HG02973 (cell line): ENCODE results near the gene GPR55.

Experiments
- ATAC-seq: cut with Tn5 transposase; IDR thresholded peaks from one replicate; pipeline ENCODE4 v1.9.1; 2021; ENCODE audit warnings: moderate library complexity; ENCODE audit not compliant: unreplicated experiment

Gene GPR55

DNA sequence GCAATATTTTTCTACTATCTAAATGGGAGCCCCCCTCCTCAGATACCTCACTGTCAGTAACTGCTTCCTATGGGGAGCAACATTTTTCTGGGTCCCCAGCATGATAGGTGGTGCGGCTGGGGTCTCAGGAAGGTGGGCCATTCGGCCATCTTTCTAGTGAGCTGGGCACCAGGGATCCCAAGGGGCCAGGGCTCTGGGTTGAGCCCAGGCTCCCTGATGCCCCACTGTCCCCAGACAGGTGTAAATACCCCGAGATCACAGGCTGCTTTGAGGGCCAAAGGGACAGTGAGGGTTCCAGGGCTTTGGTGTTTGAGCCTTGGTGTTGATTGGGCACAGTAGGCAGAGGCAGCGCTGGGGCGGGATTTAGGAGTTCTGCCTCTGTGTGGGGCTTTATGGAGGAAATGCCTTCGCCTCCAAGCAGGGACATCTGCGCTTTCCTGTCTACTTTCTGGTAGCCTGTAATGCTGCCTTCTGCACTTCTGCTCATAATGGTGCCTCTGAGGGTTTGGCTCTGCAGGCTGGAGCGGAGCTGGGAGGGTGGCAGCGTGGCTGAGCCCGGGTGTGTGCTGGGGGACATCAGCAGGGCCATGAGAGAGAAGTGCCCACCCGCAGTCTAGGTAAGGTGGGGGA lies 55.0 kb downstream of the GPR55 start:
- no peak for ATAC-seq

- no peak for ATAC-seq
These were observed 55.8 kb downstream of the GPR55 start for GRCh38 chr2:230868947-230869913.

- ATAC-seq: no peak
These were observed 56.7 kb downstream of the GPR55 start for GRCh38 chr2:230868161-230868946.

- no peak for ATAC-seq
These were observed 58.1 kb downstream of the GPR55 start for GRCh38 chr2:230866756-230867523.

DNA sequence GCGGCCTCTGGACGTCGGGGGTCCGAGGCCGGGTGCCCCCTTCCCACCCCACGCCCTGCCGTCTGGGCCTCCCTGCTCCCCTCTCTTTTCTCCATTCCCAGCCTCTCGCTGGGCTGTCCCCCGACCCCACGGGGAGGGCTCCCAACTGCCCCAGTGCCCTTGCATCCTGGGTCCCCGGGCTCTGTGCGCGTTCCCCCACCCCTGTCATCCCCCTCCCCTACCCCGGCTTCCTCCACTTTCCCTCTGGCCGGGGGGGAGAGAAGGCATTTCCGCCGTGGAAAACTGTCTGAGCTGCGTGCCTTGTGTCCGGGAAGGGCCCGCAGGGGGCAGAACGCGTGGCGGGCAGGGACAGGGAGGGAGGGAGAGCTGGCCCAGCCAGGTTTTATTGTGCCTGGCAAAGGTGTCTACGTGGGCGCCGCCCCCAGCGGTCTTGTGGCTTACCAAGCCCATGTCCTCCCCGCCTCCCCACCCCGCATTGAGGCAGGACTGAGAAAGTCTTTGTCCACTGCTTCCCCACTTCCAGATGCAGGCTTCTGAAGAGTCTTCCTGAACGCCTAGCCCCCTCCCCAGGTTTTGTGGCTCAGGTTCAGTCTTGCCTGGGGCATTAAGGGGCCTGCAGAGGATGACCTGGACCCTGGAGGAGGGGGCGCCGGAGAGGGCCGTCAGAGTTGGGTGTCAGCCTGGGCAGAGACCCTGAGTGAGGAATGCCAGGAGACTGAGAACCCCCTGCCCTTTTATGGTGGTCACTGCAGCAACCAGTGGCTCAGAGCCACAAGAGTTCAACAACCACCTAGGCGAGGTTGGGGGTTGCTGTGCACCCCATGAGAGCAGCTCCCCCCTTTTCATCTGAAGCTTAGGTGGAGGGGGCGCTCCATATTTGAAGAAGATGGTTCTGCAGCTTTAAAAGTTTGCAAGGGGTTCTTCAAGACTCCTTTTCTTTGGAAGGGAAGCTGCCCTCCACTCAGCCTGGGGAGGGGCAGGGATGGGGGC lies 59.0 kb downstream of the GPR55 start:
- no peak for ATAC-seq

DNA sequence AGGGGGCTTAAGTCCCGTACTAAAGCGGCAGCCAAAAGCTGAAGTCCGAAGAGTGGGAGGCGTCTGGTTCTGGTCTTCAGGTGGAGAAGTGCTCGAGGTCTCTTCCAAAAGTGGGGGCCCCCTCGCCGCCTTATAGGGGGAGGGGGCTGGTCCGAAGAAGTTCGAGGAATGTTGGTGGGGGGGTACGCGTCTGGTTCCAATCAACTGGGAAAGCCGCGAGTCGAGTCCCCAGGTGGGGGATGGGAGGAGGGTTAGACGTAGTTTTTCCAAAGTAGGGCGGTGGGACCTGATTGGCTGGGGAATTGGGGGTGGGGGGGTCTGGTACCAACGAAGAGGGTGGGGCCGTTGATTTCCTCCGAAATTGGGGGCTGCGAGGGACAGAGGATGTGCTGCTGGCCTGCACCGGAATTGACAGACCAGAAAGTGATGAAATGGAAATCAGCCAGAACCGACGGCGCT lies 59.7 kb downstream of the GPR55 start:
- no peak for ATAC-seq

DNA sequence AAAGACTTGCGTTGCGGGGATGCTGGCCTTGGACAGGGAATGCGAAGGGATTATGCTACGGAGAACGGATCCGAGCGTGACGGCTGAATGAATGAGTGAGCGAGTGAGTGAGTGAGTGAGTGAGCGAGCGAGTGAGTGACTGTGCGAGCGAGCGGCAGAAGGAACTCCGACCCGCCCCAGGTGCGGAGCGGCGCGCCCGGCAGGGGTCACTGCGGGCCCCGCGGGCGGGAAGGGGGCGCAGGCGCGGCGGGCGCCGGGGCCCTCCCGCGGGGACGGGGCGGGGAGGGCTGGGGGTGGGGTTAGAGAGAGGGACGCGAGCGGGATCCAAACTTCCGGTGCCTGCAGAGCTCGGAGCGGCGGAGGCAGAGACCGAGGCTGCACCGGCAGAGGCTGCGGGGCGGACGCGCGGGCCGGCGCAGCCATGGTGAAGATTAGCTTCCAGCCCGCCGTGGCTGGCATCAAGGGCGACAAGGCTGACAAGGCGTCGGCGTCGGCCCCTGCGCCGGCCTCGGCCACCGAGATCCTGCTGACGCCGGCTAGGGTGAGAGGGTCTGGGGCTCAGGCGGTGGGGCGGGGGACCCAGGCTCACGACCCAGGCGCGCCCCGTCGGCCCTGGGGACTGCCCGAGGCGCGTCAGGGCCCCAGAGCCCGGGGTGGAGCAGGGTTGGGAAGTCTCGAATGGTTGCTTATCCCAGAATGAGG lies 60.3 kb downstream of the GPR55 start, which contains the start of gene ITM2C:
TSS of gene ITM2C (plus strand) at position 338 of the 702 bp plus-strand sequence. CDS start at position 422, 84 bp downstream.
- peak; percentile 65 for ATAC-seq

DNA sequence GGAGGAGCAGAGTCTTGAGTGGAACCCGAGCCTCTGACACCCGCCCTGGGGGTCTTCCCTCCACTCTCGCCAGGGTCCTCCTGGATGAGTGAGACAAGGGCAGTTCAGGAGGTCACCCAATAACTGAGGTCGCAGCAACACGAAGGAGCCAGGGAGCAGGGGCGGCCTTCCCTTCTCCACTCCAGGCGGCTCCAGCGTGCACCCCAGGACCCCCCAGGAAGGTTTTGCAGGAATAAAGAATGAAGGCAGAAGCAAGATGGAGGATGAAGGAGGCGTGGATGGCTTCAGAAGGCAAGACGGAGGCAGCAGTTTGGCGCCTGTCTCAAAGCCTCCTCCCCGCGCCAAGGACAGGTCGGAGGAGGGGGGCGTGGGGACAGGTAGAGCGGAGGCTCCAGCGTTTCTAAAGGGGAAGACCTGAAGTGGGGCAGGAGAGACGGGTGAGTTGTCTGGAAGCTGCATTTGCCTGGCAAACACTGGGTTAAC lies 60.9 kb downstream of the GPR55 start:
- ATAC-seq: no peak

DNA sequence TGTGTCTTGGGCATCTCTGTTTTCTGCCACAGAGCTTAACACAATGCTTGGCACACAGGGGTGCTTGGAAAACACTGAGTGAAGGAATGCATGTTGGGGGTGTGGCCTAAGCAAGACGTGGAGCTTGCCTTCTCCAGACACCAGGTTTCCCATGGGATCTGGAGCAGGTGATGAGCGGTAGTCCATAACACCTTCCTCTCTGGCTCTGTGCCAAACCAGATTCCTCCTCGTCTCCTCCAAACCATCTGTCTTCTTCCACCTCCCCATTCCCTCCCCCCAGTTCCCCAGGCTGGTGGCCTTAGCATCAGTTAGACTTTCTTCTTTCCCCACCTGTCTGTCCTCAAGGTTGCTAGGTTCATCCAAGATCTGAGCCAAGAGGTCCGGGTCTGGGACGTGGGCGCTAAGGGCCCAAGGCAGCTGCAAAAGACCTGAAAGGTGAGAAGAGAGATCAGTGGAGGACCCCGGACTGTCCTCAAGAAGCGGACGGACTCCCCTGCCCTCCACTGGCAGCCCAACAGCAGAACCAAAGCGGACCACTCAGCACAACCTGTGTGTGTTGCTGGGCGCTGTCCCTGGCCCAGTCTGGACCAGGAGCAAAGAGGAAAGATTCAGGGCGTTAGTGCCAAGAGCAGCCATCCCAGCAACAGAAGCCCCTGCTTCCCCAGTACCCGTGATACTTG lies 61.5 kb downstream of the GPR55 start:
- no peak for ATAC-seq

- ATAC-seq: no peak
These were observed 62.0 kb downstream of the GPR55 start for GRCh38 chr2:230863031-230863430.

GRCh38 chr2:230862292-230862691 lies 62.8 kb downstream of the GPR55 start:
- no peak for ATAC-seq

DNA sequence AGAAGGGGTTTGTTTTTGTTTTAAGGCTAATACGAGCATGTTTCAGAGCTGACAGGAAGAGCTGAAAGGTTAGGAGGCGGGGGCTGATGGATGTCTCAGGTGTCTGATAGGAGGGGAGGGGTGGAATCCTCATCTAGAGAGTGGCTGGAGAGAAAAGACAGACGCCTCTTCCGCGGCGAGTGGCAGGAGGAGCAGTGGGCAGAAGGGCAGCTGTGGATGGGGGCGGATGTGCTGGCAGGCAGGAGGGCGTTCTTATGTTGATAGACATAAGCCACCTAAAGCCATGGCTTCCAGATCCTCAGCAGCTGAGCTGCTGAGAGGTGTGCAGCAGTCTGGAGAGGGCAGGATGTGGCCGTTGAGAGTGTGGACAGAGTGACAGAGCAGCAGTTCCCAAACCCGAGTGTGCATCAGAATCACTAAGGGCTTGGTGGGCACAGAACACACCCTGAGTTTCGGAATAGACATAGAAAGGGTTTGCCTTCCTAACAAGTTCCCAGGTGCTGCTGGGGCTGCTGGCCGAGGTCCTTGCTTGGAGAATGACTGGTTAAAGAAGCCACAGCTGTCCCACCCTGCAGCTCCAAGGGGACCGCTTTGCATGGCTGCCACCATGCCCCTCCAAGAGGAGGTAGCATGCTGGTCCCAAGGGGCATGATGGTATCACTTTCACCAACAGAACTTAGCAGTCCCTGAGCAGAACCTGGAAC lies 63.3 kb downstream of the GPR55 start:
- ATAC-seq: no peak
